NCI-H1436 (cell line): ENCODE results near the gene NINL.

ENCODE experiments used
- DNase-seq: peaks from one replicate; lab custom pipeline; 2025; lab: John Stamatoyannopoulos, UW

Gene NINL

GRCh38 chr20:25464501-25465242 lies 120.7 kb downstream of the NINL start:
- DNase-seq, result no peak

GRCh38 chr20:25461786-25462545 lies 123.4 kb downstream of the NINL start:
- no peak for DNase-seq

DNA sequence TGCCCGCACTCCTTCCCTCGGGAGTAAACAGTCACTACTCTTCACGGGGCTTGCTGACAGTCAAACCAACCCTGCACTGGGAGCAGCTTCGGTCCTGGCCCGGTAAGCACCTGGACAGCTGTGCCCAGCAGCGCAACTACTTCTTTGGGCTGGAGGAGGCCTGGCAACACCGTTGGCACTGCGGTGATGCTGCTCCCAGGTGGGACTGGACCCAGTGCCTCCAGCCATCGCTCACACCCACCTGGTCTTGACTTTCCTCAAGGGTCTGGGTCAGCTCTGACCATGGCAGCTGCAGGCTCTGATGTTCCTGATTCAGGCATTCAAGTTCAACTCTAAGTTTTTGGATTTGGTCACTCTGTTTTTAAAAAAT lies 124.1 kb downstream of the NINL start:
- DNase-seq, result no peak

DNA sequence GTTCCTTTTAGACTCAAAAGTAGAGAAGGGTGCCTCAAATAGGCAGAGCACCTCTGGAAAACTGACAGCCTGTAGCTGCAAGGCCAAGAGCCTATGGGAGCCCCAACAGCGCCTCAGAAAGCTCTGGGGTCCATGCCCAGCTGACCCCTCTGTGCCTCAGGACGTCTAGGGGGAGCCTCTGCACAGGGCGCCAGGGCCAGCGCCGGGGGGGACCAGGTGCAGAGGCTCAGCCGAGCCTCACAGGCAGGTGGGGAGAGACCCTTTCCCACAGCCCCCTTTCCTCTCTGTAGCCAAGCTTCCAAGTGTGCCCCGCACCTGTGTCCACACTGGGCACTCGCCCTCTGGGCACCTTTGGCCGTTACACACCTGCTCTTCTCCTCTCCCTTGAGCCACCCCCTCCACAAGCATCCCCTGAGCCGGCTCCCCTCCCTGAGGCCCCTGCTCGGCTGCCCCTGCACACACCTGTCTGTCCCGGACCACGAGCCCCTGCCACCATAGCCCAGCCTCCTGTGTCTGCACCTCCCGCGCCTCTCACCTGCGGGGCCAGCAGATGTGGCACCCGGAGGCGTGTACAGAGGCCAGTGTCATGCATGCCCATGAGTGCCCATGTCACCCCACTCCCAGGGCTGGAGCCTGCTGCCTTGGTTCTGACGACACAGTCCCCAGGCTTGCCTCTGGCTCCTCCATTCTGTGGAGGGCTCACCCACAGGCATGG lies 124.6 kb downstream of the NINL start:
- DNase-seq, result no peak

GRCh38 chr20:25459916-25460535 lies 125.3 kb downstream of the NINL start:
- no peak for DNase-seq

DNA sequence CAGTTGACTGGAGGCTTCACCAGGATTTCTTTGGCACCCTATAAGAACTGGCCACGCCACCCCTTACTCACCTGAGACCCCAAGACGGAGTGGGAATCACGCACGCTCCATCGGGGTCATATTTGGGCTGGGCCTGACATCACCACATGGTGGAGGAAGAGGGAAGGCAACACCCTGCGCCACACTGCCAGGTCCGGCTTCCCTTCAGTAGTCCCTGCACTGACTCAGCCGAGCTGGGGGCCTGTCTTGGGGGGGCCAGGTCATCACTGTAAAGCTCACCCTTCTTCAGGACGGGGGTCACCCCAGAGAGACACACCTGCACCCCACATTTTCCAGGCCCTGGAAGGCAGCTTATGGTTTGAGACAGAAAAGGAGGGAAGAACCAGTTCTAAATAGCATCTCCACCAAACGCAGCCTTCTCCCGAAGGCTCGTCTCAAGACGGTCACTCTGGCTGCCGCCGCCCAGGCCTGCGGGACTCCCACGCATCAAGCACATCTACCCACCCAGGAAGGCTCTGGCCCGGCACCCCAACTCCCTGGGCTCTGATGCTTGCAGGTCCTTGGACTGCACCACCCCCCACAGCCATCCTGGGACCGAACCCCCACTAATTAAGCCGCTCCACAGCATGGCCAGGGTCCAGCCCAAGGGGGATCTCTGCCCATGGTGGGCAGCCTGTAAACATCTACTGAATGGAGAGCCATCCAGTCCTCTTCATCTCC lies 126.1 kb downstream of the NINL start:
- no peak for DNase-seq

DNA sequence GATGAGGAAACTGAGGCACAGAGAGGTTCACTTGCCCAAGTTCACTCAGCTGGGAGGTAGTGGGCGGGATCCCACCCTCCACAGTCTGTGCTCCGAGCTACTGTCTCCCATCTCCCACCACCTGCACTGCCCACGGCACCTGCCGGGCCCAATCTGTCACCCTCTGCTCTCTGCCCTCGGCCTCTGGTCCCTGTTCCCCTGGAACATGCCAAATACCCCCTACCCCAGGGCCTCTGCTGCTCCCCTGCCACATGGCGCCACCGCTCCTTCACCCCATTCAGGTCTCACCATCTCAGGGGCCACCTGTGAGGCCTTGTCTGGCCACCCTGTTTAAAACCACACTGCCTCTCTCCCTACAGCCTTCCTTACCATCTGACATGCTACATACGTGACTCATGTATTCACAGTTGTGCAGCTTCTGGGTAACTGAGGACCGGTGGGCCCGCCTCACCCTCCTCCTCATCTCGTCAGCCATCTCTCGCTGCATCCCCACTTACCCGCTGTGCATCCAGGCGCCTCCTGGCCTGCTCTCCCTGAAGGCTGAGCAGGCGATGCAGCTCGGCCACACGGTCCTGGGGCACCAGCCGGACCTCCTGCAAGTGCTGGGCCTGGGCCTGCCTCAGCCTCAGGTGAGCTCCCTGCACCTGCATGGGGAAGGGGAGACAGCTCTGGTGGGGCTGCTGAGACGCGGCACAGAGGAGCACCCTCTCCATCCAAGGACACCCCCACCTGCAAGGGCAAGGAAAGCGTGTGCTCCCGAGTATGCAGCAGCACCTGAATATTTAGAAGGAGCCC lies 127.2 kb downstream of the NINL start:
- no peak for DNase-seq

DNA sequence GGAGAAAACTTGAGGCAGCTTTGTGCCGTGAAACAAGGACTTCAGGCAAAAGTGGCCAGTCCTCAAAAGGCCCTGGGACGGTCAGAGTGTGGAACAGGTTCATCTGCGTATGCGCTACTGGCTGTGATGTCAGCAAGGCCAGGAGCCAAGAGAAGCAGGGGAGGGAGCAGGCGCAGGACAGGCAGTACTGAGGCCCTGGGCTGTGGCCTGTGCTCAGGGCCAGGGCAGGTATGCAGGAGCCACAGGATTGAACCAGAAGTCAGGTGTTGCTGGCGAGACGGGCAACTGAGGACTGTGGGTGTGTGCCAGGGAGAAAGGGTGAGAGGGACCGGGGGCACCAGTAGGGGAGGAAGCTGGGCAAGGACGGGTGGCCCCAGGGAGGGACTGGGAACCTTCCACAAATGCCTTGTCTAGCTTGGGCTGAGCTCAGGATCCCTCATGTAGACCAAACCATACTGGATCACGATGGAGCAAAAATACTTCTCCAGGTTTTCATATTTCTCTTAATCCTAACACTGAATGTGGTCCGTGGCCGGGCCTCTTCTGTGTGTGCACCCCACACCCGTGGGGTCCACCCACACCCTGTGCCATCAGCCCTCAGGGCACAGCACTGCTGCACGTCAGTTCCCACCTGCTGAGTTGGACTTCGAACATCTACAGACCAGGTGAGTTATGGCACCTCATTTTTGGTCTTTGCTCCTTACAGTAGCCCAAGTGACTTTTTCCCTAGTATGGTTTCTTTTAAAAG lies 131.0 kb downstream of the NINL start:
- no peak for DNase-seq

- no peak for DNase-seq
These were observed 132.1 kb downstream of the NINL start for GRCh38 chr20:25453035-25453810.

DNA sequence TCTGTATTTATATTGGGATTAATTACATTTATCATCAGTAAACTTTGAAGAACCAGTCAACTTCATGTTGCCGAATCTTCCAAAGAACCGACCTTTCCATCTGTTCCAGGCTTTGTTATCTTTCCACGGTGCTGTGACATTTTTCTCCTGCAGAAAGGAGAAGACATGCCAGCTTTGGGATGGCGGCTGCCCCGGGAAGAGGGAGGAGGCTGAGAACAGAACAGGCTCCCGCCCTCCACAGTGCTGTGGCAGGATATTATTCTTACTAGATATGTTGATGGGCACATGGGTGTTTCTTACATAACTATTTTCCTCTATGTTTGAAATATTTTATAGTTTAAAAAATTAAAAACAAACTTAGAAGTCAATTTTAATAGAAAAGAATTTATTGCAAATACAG lies 133.0 kb downstream of the NINL start:
- DNase-seq, result no peak

- no peak for DNase-seq
These were observed 137.7 kb downstream of the NINL start for GRCh38 chr20:25447671-25448070.

GRCh38 chr20:25444556-25444955 lies 140.8 kb downstream of the NINL start:
- no peak for DNase-seq

GRCh38 chr20:25439328-25439727 lies 146.0 kb downstream of the NINL start:
- no peak for DNase-seq

DNA sequence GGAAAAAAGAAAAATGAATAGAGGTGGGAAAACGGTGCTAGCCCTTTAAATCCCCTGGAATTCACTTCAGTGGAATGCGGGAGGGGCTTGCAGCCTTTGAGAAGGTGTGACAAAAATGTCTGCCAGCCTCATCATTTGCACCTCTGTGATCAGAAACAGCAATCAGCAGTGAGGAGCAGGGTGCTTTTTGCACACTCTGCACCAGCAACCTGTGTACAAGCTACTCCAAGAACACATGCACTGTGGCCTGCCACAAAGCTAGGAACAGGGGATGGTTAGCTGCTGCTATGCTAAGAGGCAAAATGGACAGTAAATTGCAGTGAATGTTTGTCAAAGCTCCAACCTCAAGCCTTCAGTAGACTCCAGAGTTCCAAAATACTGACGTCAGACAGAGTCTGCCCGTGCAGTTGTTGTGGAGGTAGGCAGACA lies 148.2 kb downstream of the NINL start:
- DNase-seq, result no peak

DNA sequence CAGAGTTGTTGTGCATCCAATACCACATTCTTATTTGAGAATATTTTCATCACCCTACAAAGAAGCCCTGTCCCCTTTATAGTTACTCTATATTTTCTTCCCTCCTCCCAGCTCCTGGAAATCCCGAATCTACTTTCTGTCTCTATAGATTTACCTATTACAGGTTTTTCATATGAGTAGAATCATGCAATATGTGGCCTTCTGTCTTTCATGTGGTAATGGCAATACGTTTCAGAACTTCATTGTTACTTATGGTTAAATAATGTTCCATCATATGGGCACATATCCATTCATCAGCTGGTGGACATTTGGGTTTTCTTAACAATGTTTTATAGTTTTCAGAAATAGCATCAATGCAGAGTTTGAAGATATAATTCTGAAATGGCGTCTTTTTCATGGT lies 160.8 kb downstream of the NINL start:
- no peak for DNase-seq

DNA sequence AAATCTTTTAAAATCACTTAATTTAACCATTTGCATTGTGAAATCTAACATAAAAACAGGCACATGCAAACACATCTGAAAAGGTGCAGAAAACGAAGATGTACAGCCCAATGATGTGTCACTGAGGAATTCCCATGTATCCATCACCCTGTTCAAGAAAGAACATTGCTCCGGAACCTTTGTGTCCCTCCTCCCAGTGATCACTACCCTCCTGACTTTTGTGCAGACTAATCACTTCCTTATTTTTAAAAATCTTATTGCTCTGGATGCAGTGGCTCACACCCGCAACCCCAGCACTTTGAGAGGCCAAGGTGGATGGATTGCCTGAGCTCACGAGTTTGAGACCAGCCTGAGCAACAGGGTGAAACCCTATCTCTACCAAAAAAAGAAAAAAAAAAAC lies 163.3 kb downstream of the NINL start:
- no peak for DNase-seq

- no peak for DNase-seq
These were observed 164.2 kb downstream of the NINL start for GRCh38 chr20:25421102-25421501.

- no peak for DNase-seq
These were observed 166.6 kb downstream of the NINL start for GRCh38 chr20:25418776-25419175.

- no peak for DNase-seq
These were observed 176.4 kb downstream of the NINL start for GRCh38 chr20:25408890-25409289.

- no peak for DNase-seq
These were observed 177.2 kb downstream of the NINL start for GRCh38 chr20:25408170-25408547.
